H1 (cell line): ENCODE measurements around the gene PTPN22. TPM values are rescaled to one million over a fixed set of nuclear protein-coding genes. Genes with fewer than 3 reads are reported as not detected.

Experiments used
- RNF2 ChIP-seq: fragments of 200-900, 300-1000 bp; sonication (generic); IDR thresholded peaks from 2 replicates; pipeline ENCODE4 v1.7.1; 2016; ENCODE audit warnings: borderline replicate concordance, low read depth, mild to moderate bottlenecking, antibody characterized with exemption, low read length; ENCODE audit not compliant: poor library complexity, severe bottlenecking; ENCODE audit errors: missing control alignments
- polyA plus RNA-seq, 7 experiments: library from polyadenylated mRNA; depleted of rRNA in 3 of 7; stranded (reverse) in 5 of 7; unstranded in 2 of 7; fragments of >200 nt in 5 of 7; fragments of 200-250 nt in 2 of 7; gene quantifications; 1 replicate in 5 of 7; 2 replicates in 1 of 7; 4 replicates in 1 of 7; pipeline versions ENCODE4 v1.2.1 to v1.2.3, GENCODE V29; 2011 to 2013; ENCODE audit warnings: missing spikeins in 2 of 7, mixed read lengths in 2 of 7
- total RNA-seq: library from RNA; stranded (reverse); fragmentation: NEBNext Ultra II Directional; extraction: Animal tissue kit (Norgen Biotek cat#: 25700); gene quantifications from 2 replicates; pipeline ENCODE4 v1.2.1, GENCODE V29; 2021

Gene PTPN22
- total and polyA plus RNA-seq, 2 of the 8 experiments (the other 6 are each of a cell fraction or from before 2014, with no cell fraction given) = not detected

DNA sequence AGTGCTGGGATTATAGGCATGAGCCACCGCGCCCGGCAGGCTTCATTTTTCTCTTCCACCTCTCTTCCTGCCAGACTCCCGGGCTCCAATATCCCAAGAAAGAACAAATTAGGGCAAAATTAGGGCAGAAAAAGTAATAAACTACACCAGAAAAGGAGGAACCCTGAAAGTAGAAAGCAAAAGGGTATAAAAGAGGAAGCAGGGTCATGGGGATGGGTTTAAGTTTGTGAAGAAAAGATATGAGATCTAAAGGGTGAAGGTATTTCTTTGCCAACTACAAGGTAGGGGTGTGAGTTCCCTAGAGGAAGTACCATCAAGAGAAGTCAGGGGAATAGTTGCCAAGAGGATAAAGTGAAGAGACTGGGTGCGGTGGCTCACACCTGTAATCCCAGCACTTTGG lies 9.9 kb downstream of the PTPN22 start (continued):
- no peak for TF ChIP-seq RNF2
